OCI-LY3 (cell line): ENCODE results near the gene TNS3.

Experiments
- CTCF ChIP-seq: fragments of 200-600, 300-600 bp; sonication (generic); IDR thresholded peaks from 2 replicates; pipeline ENCODE4 v1.5.1; 2014; ENCODE audit warnings: antibody characterized with exemption, low read length, low read depth
- EZH2phosphoT487 ChIP-seq: fragments of 200-600 bp; shearing (Covaris generic); IDR thresholded peaks from 2 replicates; pipeline ENCODE4 v1.6.1; 2018; ENCODE audit warnings: antibody characterized with exemption, mixed run types, low read depth

- TF ChIP-seq CTCF (no peak), EZH2phosphoT487 (no peak)
These were observed 100.3 kb downstream of the TNS3 start for GRCh38 chr7:47481541-47482012.
